ENCODE results near the gene KCNIP1. TPM values are rescaled to one million over a fixed set of nuclear protein-coding genes. Genes with fewer than 3 reads are reported as not detected.

KCNIP1 gene
- total RNA-seq, 4 donors from 2014 or later, result not detected

- no peak overlapping the region for H3K4me3 ChIP-seq (ENCODE audit: low read depth, poor library complexity, severe bottlenecking)
- 38 to 49% methylated on average over 4 of the region's 4 CpGs for WGBS, 2 donors
- no peak for DNase-seq (ENCODE audit: low spot score in 2 of 2)
- TF ChIP-seq POLR2A (IDR thresholded peaks at IDR 0.05) (no peak), CTCF (IDR thresholded peaks at IDR 0.05) (no peak)
- intact Hi-C loops (cut with DNase I; ENCODE audit: low total_unique reads), result no loop called here
Observed at GRCh38 chr5:170573114-170573513, 69.3 kb downstream of the KCNIP1 start.

- WGBS, 2 donors, result 74 to 94% methylated on average over 1 of the region's 1 CpG
- H3K4me3 ChIP-seq (ENCODE audit: low read depth, poor library complexity, severe bottlenecking), result no peak overlapping the region
- intact Hi-C loops (cut with DNase I; ENCODE audit: low total_unique reads), result no loop called here
- no peak for TF ChIP-seq POLR2A (IDR thresholded peaks at IDR 0.05)
- no peak for TF ChIP-seq CTCF (IDR thresholded peaks at IDR 0.05)
- DNase-seq (ENCODE audit: low spot score in 2 of 2), result no peak
Observed at GRCh38 chr5:170573660-170574059, 69.8 kb downstream of the KCNIP1 start.

DNA sequence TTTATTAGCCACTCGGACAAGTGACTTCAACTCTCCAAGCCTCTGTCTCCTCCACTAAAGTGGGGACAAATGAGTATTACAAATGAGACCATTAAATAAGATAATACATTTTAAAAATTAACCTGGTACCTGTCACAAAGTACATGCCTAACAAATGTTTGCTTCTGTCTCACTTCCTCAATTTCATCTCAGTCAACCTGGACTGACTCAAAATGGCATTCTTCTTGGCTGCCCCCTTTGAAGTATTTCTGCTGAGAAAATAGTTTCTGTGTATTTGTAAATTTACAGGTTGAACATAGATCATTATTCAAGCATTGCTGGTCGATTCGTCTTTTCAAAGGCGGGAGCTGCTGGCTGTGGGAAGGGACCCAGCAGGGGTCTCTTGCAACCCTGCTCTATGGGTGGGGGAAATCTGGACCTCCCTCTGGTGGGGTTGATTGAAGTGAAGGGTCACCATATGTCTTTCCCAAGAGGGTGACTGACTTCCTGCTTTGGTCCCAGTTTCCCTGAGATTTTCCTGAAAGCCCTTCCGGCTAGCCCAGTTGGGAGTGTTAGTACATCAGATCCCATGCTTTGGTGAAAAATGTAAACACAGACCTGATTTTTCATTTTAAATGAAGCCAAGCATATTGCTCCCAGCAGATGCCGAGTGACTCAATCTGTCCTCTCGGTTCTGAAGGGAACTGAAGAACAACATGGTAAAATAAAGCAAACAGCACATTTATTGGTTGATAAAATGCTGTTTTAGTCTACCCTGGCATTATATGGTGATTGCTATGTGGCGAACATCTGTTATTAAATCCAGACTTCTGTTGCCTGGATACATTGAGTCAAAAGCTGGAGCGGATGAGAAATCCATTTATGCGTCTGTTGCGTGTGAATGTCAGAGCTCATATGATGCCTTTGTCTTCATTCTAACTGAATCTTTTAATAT, 73.0 kb downstream of the KCNIP1 start:
- DNase-seq (ENCODE audit: low spot score in 2 of 2), result no peak
- intact Hi-C loops (cut with DNase I; ENCODE audit: low total_unique reads), result no loop called here
- no peak overlapping the region for H3K4me3 ChIP-seq (ENCODE audit: low read depth, poor library complexity, severe bottlenecking)
- TF ChIP-seq CTCF (IDR thresholded peaks at IDR 0.05) (no peak), POLR2A (IDR thresholded peaks at IDR 0.05) (no peak)
- 66 to 77% methylated on average over 11 of the region's 11 CpGs for WGBS, 2 donors

- no peak overlapping the region for H3K4me3 ChIP-seq (ENCODE audit: low read depth, poor library complexity, severe bottlenecking)
- intact Hi-C loops (cut with DNase I; ENCODE audit: low total_unique reads), result no loop called here
- no peak for TF ChIP-seq POLR2A (IDR thresholded peaks at IDR 0.05)
- no peak for TF ChIP-seq CTCF (IDR thresholded peaks at IDR 0.05)
- WGBS, 2 donors, result 73 to 75% methylated on average over 3 of the region's 3 CpGs
- no peak for DNase-seq (ENCODE audit: low spot score in 2 of 2)
Observed at GRCh38 chr5:170579601-170580000, 75.8 kb downstream of the KCNIP1 start.

DNA sequence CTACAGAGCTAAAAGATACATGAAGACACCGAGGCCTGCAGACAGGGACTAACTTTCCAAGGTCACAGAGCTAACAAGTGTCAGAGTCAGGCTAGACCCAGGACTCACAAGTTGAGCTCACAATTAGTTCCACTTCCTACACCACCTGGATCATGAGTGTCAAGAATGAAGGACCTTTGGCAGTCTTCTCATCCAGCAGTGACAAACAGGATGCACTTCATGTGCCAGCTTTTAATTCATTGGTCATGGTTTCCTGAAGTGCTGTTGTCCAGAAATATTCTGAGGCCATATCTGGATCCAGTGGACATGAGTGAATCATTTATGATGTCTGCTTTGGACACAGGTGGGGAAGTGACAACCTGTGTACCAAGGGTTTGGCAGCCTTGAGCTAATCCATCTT, 77.4 kb downstream of the KCNIP1 start:
- no peak for DNase-seq (ENCODE audit: low spot score in 2 of 2)
- H3K4me3 ChIP-seq (ENCODE audit: low read depth, poor library complexity, severe bottlenecking), result no peak overlapping the region
- 82 to 87% methylated on average over 1 of the region's 1 CpG for WGBS, 2 donors
- intact Hi-C loops (cut with DNase I; ENCODE audit: low total_unique reads), result no loop called here
- TF ChIP-seq CTCF (IDR thresholded peaks at IDR 0.05) (no peak), POLR2A (IDR thresholded peaks at IDR 0.05) (no peak)
